8988T (cell line): ENCODE results near the gene PAPPA.

Source experiments
- DNase-seq: peaks from one replicate; pipeline ENCODE4 v3.0.0; 2011

The PAPPA gene, protein sequence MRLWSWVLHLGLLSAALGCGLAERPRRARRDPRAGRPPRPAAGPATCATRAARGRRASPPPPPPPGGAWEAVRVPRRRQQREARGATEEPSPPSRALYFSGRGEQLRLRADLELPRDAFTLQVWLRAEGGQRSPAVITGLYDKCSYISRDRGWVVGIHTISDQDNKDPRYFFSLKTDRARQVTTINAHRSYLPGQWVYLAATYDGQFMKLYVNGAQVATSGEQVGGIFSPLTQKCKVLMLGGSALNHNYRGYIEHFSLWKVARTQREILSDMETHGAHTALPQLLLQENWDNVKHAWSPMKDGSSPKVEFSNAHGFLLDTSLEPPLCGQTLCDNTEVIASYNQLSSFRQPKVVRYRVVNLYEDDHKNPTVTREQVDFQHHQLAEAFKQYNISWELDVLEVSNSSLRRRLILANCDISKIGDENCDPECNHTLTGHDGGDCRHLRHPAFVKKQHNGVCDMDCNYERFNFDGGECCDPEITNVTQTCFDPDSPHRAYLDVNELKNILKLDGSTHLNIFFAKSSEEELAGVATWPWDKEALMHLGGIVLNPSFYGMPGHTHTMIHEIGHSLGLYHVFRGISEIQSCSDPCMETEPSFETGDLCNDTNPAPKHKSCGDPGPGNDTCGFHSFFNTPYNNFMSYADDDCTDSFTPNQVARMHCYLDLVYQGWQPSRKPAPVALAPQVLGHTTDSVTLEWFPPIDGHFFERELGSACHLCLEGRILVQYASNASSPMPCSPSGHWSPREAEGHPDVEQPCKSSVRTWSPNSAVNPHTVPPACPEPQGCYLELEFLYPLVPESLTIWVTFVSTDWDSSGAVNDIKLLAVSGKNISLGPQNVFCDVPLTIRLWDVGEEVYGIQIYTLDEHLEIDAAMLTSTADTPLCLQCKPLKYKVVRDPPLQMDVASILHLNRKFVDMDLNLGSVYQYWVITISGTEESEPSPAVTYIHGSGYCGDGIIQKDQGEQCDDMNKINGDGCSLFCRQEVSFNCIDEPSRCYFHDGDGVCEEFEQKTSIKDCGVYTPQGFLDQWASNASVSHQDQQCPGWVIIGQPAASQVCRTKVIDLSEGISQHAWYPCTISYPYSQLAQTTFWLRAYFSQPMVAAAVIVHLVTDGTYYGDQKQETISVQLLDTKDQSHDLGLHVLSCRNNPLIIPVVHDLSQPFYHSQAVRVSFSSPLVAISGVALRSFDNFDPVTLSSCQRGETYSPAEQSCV (N-terminal part only)

DNA sequence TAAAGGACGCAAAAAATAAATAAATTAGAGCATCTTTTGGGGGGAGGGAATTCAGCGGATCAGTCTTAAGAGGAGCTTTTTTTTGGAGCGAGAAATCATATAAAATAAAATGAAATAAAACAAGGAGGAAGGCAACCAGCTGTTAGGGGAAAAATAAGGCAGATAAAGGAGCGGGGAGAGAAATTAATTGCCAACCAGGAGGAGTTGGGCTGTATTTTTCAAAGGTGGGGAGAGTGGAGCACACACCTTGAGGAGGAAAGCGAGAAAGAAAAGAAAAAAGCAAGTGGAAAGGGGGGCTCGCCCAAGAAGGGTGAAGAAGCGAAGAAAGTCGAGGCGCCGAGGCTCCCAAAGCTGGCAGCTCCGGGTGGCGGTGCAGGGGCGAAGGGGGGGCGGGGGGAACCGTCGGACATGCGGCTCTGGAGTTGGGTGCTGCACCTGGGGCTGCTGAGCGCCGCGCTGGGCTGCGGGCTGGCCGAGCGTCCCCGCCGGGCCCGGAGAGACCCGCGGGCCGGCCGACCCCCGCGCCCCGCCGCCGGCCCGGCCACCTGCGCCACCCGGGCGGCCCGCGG is at the start of gene PAPPA:
Gene PAPPA (plus strand): TSS at position 27 of the 569 bp plus-strand sequence. CDS start 382 bp downstream, at position 409.
- peak; percentile 33 for DNase-seq

DNA sequence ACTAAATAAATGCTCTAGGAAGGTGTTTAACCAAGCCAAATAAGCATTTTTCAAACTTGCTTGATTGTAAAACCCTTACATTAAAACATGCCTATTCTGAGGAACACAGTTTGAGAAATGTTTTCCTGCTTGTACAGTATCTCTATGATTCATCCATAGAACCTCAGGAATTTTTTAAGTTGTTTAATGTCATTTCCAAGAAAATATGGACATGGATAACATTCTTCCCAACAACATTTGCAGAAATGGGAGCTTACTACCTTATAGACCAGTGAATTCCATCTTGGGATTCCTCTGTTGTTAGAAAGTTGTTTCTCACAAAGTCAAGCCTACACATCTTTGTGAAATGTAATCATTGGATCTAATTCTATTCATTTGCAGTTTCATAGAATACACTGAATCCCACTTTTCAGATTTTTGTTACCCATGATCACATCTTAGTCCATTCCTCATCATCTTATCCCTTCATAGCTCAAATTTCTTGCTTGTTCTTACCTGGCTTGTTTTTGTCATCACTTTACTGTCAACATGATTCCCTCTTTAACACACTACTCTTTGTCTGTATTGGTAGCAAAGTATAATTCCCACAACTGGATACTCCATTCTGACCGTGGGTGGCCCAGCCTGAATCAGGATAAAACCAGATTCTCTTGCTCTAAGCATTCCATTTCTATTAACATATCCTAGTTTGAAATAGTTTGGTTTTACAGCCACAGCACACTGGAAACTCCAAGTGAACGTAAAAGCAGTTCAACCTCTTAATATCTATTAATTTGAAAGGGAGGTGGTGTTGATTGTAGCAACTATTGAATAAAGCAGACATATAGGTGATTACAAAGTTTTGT is 49.4 kb upstream of the PAPPA start:
- no peak for DNase-seq

DNA sequence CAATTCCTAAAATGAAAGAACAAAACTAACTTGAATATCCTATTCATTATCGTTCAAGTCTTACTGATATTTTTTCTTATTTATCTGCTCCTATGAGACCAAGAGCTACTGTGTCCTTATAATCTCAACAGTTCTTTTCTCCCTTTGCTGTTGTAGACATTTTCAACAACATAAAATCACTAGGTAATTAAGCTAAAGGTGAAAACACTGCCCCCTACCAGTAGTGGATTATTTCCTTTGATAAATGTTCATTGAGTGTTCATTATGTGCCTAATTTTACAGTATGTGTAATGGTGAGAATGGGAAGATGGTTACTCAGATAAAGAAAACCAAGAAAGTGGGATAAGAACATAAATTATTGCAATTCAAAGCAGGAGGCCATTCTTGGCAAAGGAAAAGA is 41.4 kb upstream of the PAPPA start:
- no peak for DNase-seq

DNA sequence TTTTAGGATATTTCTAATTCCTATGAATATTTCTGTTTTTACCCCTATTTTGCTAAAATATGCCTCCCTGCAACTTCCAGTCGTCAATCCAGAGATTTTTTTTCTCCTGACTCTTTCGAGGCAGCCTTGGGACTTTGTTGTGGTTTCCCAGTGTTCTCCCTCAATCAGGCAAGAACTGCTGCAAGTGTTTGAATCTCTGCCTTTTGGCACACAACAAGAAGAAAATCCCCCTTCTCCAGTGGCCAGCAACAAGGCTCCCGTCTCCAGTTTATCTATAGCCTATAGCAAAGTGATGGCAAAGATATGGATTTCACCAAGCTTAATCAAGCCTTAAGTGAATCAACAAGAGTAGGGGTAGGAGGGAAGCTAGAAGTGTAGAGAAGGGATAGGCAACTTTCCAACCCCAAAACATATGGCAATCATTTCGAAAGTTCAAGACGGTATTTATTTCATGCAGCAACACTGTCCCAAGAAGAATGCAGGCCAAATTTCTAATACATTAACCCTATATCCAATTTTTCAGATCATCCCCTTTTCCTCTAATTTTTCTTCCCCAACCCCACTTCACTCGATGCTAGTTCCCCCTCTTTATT is 37.7 kb upstream of the PAPPA start:
- DNase-seq = no peak

DNA sequence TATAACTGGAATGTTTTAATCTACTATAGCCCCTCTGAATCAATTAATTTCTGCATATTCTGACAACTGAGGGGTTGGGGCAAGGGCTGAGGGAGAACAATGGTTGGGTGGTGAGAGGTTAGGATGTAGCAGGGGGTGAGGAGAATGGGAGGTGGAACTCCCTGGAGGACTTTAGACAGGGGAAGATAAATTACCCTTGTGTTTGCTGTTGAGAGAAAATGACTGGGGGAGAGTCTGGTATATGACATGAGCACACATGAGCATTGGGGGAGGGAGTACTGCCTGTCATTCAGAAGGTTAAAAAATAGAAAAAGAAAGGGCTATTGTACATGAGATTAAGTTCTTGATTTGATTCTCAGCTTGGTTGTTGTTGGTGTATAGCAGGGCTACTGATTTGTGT is 37.2 kb upstream of the PAPPA start:
- no peak for DNase-seq

DNA sequence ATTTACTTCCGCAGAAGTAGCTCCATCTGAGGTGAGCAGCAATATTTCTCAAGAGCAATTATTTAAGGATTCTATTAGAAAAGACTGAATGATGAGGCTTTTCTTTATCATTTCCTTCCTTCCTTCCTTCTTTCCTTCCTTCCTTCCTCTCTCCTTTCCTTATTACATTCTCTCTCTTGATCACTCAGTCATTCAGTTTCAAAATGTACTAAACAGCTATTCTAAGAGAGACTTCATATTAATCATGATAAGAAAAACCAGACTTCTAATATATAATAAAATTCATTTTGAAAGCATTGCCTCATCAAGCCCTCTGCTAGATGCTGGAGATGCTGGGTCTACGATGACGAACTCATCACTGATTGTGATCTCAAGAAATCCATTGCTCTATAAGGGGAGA is 30.4 kb upstream of the PAPPA start:
- no peak for DNase-seq

DNA sequence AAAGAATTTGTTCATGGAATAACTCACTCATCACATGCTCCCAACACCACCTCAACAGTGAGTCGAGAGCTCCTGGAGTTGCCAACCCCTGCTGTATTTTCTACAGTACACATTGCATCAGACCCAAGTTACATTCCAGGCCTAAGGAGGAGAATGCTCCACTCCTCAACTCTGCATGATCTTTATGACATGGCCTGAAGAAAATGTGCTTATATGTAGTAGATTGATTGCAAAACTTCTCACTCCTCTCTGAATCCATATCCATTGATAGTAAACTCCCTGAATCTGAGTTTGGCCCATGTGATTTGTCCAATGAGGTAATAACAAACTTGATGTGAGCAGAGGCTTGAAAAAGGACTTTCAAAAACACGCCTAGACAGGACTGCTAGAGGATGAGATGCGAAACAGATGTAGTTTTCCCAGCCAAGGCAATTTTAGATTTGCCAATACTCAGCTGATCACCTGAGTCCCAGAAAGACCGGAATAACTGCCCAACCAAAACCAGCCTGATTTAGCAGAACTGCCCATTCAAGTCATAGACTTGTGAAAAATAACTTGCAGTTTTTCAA is 29.0 kb upstream of the PAPPA start:
- no peak for DNase-seq

DNA sequence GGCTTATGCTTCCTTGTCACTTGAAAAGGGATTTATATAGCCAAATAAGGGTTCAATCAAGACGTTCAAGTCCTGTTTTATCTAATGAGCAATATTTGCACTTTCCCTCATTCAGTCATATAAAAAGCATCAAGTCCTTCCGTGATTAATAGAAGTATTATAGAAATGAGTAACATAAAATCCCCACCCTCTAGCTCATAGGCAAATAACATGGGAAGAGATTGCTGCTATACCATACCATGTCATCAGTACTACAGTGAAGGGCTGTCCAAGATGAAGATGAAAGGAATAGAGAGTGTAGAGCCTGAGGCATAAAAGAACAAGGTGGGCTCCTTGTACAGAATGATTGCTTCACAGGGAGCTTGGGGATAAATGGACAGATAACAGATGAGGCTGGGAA is 20.4 kb upstream of the PAPPA start:
- no peak for DNase-seq

DNA sequence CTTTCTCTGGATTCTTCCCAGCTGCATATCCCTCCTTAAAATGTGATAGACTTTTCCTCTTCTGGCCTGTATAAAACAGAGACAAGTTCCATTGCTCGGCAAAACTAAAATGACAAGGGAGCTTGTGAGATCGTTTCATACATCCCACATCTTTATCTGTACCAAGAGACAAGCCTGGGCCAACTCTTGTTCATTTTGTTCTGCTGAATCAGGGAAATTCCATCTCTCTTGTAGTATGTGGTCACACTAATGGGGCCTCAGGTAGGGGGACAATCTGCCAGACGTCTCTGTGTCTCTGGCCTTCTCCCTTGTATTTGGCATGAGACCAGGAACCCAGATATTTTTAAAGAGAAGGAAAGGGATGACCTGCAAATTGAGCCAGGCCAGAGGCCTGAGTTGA is 18.6 kb upstream of the PAPPA start:
- no peak for DNase-seq

DNA sequence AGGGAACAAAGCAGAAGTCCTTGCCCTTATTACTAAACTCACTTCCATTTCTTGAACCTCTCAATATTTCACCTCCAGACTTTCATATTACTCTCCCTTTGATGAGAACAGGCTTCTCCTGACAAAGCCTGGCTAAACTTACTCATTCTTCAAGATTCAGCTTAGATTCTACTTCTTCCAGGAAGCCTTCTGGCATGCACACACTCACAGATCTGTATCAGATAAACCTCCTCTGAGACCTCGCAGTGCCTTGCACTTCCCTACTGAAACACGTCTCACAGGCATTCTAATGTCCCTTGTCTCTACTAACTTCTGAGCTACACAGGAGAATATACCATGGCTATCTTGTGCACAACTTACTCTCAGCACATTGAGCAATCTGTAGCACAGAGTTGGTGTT is 16.6 kb upstream of the PAPPA start:
- no peak for DNase-seq

DNA sequence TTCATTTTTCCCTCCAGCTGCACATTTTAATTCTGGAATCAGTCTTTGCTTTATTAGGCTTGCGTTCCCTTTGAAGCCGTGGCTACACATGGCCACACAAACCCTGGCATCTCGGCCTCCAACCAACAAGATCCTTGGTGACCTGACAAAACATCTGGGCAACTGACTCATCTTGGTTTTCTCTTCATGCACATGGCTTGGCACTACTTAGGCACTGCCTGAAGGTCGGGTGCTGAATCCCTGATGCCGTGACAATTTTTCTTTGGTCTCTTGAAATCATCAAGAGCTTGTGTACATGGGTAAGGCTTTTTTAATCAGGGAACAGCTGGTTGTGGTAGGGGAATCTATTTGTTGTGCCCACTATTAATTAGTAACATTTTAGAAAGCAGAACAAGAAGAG is 16.0 kb upstream of the PAPPA start:
- DNase-seq = no peak

DNA sequence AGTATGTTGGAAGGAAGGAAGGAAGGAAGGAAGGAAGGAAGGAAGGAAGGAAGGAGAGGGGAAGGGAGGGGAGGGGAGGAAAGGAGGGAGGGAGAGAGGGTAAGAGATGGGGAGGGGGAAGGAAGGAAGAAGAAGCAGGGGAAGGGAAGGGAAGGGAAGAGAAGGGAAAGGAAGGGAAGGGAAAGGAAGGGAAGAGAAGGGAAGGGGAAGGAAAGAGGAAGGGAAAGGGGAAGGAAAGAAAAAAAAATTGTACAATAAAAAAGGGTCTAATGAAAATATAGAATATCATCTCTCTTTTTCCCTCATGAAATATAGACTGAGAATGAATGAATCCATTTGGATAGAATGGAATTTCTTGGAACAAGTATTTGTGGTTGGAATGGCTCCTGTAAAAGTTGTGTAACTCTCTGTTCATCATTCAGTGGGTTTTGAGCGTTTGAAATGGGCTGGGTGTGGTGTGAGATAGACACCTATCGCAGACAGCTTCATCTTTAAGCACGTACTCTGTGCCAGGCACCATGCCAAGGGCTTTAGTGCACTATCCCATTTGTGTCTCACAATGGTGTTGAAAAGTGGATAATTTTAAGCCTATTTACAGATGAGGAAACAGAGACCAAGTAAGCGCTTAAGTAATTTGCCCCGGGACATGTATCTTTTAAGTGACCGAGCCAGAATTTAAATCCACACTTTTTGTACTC is 11.6 kb upstream of the PAPPA start:
- no peak for DNase-seq

DNA sequence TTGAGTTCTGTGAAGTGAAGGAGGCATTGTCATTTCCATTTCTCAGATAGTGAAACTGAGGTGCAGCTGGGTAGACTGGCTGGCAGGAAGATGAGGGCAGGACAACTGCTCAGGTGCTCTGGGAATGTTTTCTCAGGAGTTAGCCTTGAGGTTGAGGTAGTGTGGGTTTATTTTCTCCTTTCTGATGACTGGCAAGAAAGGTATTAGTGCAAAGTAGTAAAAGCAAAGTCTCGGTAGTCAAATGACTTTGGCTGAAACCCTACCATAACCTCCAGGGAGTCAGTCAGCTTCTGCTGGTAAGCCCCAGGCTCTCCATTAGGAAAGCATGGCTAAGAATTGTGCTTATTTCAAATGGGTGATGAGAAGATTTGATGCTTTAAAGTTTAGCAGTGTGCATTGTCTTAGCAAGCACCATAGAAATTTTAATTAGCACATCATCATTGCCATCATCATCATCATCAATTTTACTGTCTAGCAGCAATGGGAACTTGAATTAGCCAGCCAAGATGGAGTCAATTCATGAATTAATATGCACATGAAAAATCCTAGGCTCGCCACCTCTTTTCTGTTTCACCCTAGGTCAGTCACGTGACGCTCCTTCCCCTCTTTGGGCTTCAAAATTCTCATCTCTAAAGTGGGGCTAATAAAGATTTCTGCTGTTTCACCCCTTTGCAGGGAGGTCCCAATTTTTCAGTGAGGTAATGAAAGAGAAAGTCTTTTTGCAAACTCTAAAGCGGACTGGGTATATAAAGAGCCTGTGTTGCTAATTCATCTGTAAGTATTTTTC is 10.7 kb upstream of the PAPPA start:
- DNase-seq = no peak

DNA sequence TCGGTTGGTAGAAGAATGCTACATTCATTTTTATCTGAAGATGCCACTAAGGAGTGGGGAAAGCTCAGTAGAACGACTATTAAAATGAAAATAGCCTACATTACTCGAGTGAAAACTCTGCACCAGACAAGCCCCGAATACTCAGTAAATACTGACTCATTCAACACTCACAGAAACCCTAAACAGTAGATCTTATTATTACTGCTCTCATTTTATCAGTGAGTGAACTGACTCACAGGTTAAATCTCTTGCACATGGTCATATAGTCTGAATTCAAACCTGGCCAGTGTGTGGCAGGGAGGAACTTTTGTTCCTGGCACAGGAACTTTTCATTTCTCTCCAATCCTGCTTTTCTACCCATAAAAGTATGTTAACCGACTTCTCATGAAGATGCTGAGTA is 9.6 kb upstream of the PAPPA start:
- no peak for DNase-seq

DNA sequence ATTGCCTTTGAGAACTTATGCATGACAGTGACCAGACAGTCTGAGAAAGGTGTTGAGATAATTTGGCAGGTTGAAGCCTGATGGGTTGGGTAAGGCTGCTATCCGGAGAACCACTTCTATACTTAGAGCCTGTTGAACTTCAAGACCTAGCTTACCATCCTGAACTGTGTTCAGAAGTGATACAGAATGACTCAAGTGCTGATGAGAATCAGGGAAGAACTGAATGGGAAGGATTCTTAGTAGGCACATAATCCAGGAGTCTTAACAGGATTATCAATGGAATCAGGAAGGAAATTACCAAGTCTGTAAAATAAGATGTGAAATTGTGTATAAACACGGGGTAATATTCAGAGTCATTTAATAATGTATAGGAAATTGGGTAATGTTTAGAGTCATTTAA is 9.0 kb upstream of the PAPPA start:
- no peak for DNase-seq

DNA sequence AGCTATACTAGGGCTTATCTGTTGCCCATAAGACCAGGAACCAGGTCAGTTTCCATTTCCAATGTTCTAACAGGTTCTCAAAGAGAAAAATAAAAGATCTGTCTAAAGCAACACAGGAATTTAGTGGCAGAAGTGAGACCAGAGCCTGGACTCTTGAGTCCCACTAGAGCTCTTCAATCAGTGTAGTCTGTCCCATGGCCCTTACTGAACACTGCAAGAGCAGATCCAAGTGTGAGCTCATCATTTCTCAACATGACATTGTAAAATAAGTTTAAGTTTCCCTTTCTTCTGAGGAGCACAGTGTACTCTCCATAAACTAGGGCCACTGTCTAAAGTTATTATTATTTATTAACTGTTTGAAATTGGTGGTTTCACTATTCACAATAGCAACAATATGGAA is 8.6 kb upstream of the PAPPA start:
- no peak for DNase-seq

DNA sequence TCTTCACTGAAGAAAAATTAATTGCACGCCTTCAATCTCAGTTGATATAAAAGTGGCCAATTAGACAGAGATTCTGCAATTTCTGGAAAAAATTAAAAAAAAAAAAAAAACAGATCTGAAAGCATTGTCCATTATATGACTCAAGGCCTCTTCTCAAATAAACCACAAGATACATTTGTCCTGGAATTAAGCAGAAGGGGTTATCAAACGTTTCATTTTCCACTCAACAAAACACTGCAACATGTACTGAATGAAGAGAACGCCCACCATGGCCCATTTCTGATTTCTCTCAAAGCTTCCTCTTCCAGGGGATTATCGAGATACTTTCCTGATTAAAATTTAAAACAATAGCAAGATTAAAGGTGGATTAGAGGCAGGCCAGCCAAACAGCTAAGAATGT is 5.8 kb upstream of the PAPPA start:
- no peak for DNase-seq

DNA sequence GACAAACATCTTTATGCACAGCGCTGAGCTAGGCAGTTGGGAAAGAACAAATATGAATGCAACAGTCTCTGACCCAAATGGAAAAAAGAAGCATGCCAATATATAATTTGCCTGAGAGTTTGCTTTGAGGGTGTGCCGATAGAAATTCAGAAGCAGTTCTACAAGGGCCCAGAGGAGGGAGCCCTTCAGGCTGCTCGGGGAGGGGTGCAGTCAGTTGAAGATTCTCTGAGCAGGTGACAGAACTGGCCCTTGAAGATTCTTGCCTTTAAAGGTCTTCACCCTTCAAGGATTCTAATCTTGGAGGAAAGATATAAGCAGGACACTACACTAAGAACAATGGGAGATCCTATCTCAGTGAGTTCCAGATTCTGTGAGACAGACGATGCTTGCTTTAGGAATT is 3.7 kb upstream of the PAPPA start:
- no peak for DNase-seq

DNA sequence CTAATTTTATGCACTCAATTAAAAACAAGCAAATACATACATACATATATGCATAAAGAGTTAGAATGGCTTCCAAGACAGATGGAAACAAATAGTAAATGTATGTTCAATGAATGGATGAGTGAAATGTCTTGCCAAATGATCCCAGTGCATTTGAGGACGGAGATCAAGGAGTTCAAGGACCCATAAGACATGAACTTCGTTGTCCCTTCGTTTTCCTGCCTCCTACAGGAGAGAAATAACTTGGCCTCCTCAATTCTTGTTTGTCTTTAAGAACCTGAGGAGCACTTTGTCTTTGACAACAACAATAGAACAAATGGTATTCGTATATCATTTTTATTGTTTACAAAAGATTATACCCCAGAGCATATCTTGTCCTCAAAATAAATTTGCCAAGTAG is 2.4 kb upstream of the PAPPA start:
- DNase-seq = no peak

DNA sequence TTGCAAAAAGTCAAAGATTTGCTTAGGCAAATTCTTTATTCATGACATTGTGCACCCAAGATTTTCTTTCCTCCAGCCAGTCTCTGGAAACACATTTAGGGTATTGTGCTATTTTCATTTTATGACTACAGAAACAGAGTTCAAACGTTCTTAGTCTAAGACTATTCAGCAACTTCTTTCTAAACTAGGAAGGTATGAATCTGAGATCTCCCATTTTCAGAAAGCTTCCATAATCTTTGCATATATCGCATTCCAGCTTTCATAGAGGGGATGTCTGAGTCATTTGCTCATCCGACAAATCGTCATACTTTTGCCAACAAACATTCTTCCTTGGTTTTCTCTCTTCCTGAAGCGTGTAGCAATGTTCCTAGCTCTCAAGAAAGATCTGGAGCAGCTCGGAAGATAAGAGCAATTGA is 1.6 kb upstream of the PAPPA start:
- DNase-seq = no peak
